Ovary (tissue), 9 donors: ENCODE measurements around the gene SLIT3. TPM values are rescaled to one million over a fixed set of nuclear protein-coding genes. Genes with fewer than 3 reads are reported as not detected.

Experiments
- DNase-seq, 5 donors: peaks; one replicate each; pipeline ENCODE4 v3.0.0-alpha.2; 2019 to 2020
- H3K27ac ChIP-seq, 2 donors: fragments of 200-600 bp; one replicate each; pipeline versions ENCODE4 v1.5.1 to v1.8.0; 2019 to 2022
- H3K27me3 ChIP-seq: fragments of 200-600 bp; one replicate; pipeline ENCODE4 v1.8.0; 2022
- H3K36me3 ChIP-seq: fragments of 200-600 bp; sonication (generic); one replicate; pipeline ENCODE4 v1.5.1; 2019
- H3K4me1 ChIP-seq: one replicate; pipeline ENCODE4 v1.8.1; 2013; ENCODE audit warnings: mild to moderate bottlenecking, moderate library complexity; ENCODE audit not compliant: insufficient read depth
- H3K4me3 ChIP-seq: fragments of 200-600 bp; sonication (generic); one replicate; pipeline ENCODE4 v1.5.1; 2017
- H3K9me3 ChIP-seq, 2 donors: fragments of 200-600 bp in 1 of 2; sonication (generic) in 1 of 2; one replicate each; pipeline versions ENCODE4 v1.5.1 to v1.8.1; 2013 to 2019; ENCODE audit warnings: mild to moderate bottlenecking in 1 of 2, moderate library complexity in 1 of 2
- EP300 ChIP-seq: sonication (generic); formaldehyde crosslinking; IDR thresholded peaks from one replicate; pipeline ENCODE4 v1.6.1; 2017; ENCODE audit warnings: antibody characterized with exemption
- POLR2A ChIP-seq: fragments of 450-650 bp; IDR thresholded peaks from one replicate; pipeline ENCODE4 v1.6.1; 2017; ENCODE audit warnings: antibody characterized with exemption, mild to moderate bottlenecking, moderate library complexity
- WGBS, 3 donors: extraction: QIAGEN DNeasy Blood & Tissue Kit in 1 of 3; methylation state at CpG; one replicate each; pipeline versions ENCODE4 v1.1.5 to v1.1.7; 2013 to 2017; 5-methylcytosine and 5-hydroxymethylcytosine counted together
- intact Hi-C, 4 donors: fragments of 100-400 bp; cut with DNase I; formaldehyde crosslinking; loops; one replicate each; pipeline versions ENCODE4 v1.11.0 to v1.15.1; 2022 to 2023
- polyA plus RNA-seq, 2 donors: library from polyadenylated mRNA; stranded (reverse); fragments of 200-250 nt in 1 of 2; fragments of 350-450 nt in 1 of 2; fragmentation: Illumina TruSeq in 1 of 2; extraction: RNeasy Lipid Tissue Mini Kit (QIAGEN cat#74804) in 1 of 2; gene quantifications; one replicate each; pipeline ENCODE4 v1.2.3, GENCODE V29; 2013 to 2014
- total RNA-seq, 7 donors: library from RNA; depleted of rRNA in 2 of 7; stranded (reverse); fragments of >200 nt in 2 of 7; fragmentation: NEBNext Ultra II Directional in 3 of 7; extraction: Animal tissue kit (Norgen Biotek cat#: 25700) in 3 of 7; gene quantifications; one replicate each; pipeline versions ENCODE4 v1.1.0 to v1.2.4, GENCODE V29; 2016 to 2023
- TF ChIP-seq, protein P1 (sequence below), 3 donors: fragments of 450-650 bp in 2 of 3; fragments of 200-600 bp in 1 of 3; IDR thresholded peaks; one replicate each; pipeline versions ENCODE4 v1.5.1 to v1.8.0; 2016 to 2022; ENCODE audit warnings: antibody characterized with exemption in 3 of 3, mild to moderate bottlenecking in 1 of 3
- donor health status: DM: no; HTN: no; CAD: no; lungs with moderate emphysema.
- donor health status: DM: no; HTN: no; CAD: no.
- donor health status: Bipolar disorder and iron deficiency.
- donor health status: DM: yes; HTN: yes; CAD: no.
- donor health status: DM: no; HTN: no; CAD: no.
- donor health status: DM: yes; HTN: yes; CAD: no.

Gene SLIT3
- total and polyA plus RNA-seq, 9 donors = 10.3 to 106 (median 24.4) TPM

DNA sequence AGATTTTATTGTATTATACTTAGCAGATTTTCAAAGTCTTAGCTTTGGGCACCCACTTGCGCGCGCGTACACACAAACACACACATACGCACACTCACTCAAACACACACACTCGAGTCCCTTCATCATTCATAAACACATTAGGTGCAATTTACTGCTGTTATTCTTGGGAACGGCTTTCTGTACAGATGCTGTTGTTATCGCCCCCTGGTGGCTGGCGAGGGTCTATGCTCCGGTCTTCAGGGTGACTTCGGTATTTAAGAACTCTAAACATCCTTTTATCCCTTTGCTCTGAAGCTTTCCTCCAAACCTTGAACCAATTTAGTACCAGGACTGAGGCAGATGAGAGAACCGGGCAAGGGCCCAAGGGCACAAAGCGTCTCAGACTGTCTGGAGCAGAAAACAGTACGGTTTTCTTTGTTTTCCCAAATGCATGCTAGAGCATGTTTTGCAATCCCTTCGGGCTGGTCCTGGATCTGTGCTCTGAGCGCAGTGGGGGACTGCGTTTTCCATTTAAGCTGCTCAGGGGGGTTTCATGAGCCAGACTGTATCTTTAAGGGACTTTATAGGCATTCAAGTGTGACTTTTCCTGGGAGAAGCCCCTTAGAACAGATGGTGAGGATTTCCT, 1.7 kb upstream of the SLIT3 start:
- no peak overlapping the region for H3K4me3 ChIP-seq
- peak; percentile 63 to 82 (median 81) for DNase-seq
- no peak for TF ChIP-seq POLR2A
- TF ChIP-seq, protein P1, sequence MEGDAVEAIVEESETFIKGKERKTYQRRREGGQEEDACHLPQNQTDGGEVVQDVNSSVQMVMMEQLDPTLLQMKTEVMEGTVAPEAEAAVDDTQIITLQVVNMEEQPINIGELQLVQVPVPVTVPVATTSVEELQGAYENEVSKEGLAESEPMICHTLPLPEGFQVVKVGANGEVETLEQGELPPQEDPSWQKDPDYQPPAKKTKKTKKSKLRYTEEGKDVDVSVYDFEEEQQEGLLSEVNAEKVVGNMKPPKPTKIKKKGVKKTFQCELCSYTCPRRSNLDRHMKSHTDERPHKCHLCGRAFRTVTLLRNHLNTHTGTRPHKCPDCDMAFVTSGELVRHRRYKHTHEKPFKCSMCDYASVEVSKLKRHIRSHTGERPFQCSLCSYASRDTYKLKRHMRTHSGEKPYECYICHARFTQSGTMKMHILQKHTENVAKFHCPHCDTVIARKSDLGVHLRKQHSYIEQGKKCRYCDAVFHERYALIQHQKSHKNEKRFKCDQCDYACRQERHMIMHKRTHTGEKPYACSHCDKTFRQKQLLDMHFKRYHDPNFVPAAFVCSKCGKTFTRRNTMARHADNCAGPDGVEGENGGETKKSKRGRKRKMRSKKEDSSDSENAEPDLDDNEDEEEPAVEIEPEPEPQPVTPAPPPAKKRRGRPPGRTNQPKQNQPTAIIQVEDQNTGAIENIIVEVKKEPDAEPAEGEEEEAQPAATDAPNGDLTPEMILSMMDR (IDR thresholded peaks at IDR 0.05) = peak; percentile 67 to 80 (median 70)
- no peaks in the 10 kb centered on the region for H3K9me3 ChIP-seq
- H3K27ac ChIP-seq = no peak overlapping the region
- intact Hi-C loops = loop anchor here (2.0 to 10.0 kb wide), 6 partner anchors 295 to 625 kb away; no protein-coding TSS in a partner anchor
- H3K36me3 ChIP-seq = no peaks in the 10 kb centered on the region
- peaks cover 3% of the 10 kb centered on the region for H3K4me1 ChIP-seq
- 12 to 16% (median 13%) methylated on average over 17 of the region's 17 CpGs for WGBS, 3 donors
- no peaks in the 10 kb centered on the region for H3K27me3 ChIP-seq

DNA sequence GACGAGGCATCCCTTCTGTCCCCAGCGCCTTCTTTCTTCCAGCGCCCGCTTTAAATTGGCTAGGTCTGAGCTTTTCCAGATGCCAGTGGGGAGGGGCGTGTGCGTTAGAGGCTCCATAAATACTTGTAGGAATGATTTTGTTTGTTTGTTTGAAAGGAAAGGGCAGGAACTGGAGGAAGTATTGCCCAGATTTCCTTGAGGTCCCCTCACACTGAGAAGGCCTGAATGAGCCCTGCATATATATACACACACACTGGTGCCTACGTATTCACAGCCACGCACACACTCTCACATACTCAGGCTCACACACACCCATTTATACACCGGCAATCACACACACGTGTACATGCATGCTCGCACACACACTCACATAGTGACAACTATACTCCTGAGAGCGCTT, 1.0 kb upstream of the SLIT3 start:
- intact Hi-C loops = loop anchor here (2.0 to 10.0 kb wide), 6 partner anchors 295 to 625 kb away; no protein-coding TSS in a partner anchor
- no peaks in the 10 kb centered on the region for H3K36me3 ChIP-seq
- peaks cover 3% of the 10 kb centered on the region for H3K4me1 ChIP-seq
- TF ChIP-seq EP300 (no peak), POLR2A (no peak)
- TF ChIP-seq, protein P1 (IDR thresholded peaks at IDR 0.05) = no peak
- H3K27me3 ChIP-seq = no peaks in the 10 kb centered on the region
- H3K27ac ChIP-seq = no peak overlapping the region
- 46 to 60% (median 57%) methylated on average over 12 of the region's 12 CpGs for WGBS, 3 donors
- H3K9me3 ChIP-seq = no peaks in the 10 kb centered on the region
- no peak for DNase-seq
- H3K4me3 ChIP-seq = no peak overlapping the region

DNA sequence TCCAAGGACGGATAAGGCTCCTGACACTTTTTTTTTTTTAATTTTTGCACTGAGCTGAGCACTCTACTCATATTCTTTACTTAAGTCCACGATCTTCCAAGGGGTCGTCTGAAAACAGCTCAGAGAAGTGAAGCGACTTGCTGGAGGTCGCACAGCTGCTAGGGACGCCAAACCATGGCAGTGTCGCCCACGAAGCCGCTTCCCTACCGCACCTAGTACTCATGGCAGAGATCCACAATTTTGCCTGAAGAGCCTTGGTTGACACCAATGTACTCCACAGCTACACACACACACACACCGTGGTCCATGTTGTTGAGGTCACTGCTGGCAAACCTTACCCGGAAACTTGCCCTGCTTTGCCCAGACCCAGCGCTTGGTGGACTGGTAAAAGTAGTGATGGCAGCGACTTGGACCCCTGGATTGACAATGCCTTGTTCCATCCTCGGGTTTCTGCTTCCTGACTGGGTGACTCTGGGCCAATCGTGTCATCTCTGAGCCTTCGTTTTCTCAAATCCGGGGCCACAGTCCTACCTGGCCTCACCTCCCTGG, 521 bp upstream of the SLIT3 start:
- DNase-seq = peak in 1 of 5 donors; percentile 21
- Histone ChIP-seq H3K9me3 (no peaks in the 10 kb centered on the region), H3K4me1 (peaks cover 3% of the 10 kb centered on the region), H3K4me3 (peak overlapping the region; percentile 66), H3K27me3 (no peaks in the 10 kb centered on the region), H3K36me3 (no peaks in the 10 kb centered on the region), H3K27ac (peak overlapping the region in 1 of 2 donors; percentile 73)
- WGBS, 3 donors = 15 to 19% (median 19%) methylated on average over 18 of the region's 18 CpGs
- intact Hi-C loops = loop anchor here (5.0 to 10.0 kb wide), 5 partner anchors 294 to 624 kb away; no protein-coding TSS in a partner anchor
- TF ChIP-seq, protein P1 (IDR thresholded peaks at IDR 0.05) = no peak
- TF ChIP-seq EP300 = no peak
- TF ChIP-seq POLR2A = no peak

DNA sequence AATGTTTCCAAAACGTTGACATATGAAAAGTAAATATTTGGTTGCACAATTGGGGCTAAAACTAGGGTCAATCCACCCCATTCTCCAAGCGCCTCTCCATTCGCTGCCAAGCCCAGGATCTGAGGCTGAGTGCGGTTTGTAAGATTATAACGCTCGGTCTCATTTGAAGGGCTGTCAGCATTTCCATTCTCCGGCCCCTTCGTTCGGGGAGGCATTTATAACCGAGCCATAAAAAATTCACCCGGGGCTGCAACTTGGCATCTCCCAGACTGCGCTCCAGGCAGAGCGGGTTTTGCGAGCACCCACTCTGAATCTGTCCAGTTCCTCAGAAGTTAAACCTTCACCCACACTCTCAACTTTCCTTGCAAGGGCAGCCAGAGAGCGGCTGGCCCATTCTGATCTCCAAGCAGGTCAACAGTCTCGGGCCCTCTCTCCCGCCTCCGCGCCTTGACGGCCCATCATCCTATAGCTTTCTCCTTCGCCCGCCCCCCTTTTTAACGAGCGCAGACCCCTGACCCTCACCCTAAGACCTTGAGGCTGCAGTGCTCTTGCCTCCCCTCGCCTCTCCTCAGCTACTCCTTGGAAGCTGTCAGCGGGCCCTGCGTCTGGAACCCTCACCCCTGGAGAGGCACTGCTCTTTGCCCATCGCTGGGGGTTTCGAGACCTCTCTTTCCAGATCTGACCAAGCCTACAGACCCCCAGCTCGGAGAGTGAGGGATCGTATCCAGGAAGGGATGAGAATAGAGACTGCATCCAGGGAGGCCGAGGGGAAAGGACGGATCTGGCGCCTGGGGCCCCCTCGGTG, 1.1 kb downstream of the SLIT3 start:
- Histone ChIP-seq H3K27me3 (no peaks in the 10 kb centered on the region), H3K4me3 (peak overlapping the region; percentile 66), H3K9me3 (no peaks in the 10 kb centered on the region), H3K27ac (peak overlapping the region in 1 of 2 donors; percentile 73), H3K36me3 (no peaks in the 10 kb centered on the region), H3K4me1 (peaks cover 3% of the 10 kb centered on the region)
- 11 to 20% (median 16%) methylated on average over 33 to 35 of the region's 35 CpGs for WGBS, 3 donors
- peak in 3 of 5 donors; percentile 20 to 36 (median 32) for DNase-seq
- TF ChIP-seq EP300 = no peak
- no peak for TF ChIP-seq POLR2A
- TF ChIP-seq, protein P1 (IDR thresholded peaks at IDR 0.05) = no peak
- intact Hi-C loops = loop anchor here (5.0 to 10.0 kb wide), 5 partner anchors 293 to 623 kb away; no protein-coding TSS in a partner anchor
